Right lobe of liver (tissue), 6 donors: ENCODE measurements around the gene NUDT1. TPM values are rescaled to one million over a fixed set of nuclear protein-coding genes. Genes with fewer than 3 reads are reported as not detected.
A peak's percentile ranks its signal among the peaks of the same experiment; 100 is the strongest.

Experiments used
- ATAC-seq, 4 donors: fragments of 200-7000 bp; cut with Tn5 transposase; one replicate each; pipeline ENCODE4 v1.9.1; 2020; ENCODE audit warnings: mild to moderate bottlenecking in 4 of 4, moderate library complexity in 4 of 4
- DNase-seq, 3 donors: peaks; one replicate each; pipeline ENCODE4 v3.0.0-alpha.2; 2020
- H3K27ac ChIP-seq, 3 donors: fragments of 200-600 bp; one replicate each; pipeline ENCODE4 v1.8.0; 2022
- H3K27me3 ChIP-seq, 2 donors: fragments of 200-600 bp; one replicate each; pipeline ENCODE4 v1.8.0; 2022
- H3K36me3 ChIP-seq, 4 donors: fragments of 200-600 bp; sonication (generic) in 1 of 4; one replicate each; pipeline versions ENCODE4 v1.5.1 to v1.8.0; 2017 to 2022; ENCODE audit warnings: control low read depth in 1 of 4
- H3K4me1 ChIP-seq, 4 donors: fragments of 200-600 bp; sonication (generic) in 1 of 4; one replicate each; pipeline versions ENCODE4 v1.5.1 to v1.8.0; 2017 to 2022; ENCODE audit warnings: control low read depth in 1 of 4
- H3K4me3 ChIP-seq, 3 donors: fragments of 200-600 bp; one replicate each; pipeline ENCODE4 v1.8.0; 2022
- H3K9me3 ChIP-seq, 4 donors: fragments of 200-600 bp; sonication (generic) in 1 of 4; one replicate each; pipeline versions ENCODE4 v1.5.1 to v1.8.0; 2017 to 2022; ENCODE audit warnings: control low read depth in 1 of 4
- POLR2A ChIP-seq: fragments of 450-650 bp; IDR thresholded peaks from one replicate; pipeline ENCODE4 v1.6.1; 2017; ENCODE audit warnings: antibody characterized with exemption, mild to moderate bottlenecking
- WGBS: methylation state at CpG from one replicate; pipeline ENCODE4 v1.1.6; 2018; ENCODE audit warnings: low coverage, low lambda C conversion rate; ENCODE audit not compliant: insufficient coverage; ENCODE audit errors: missing lambda C conversion rate; 5-methylcytosine and 5-hydroxymethylcytosine counted together
- intact Hi-C, 2 donors: fragments of 100-400 bp; cut with DNase I; formaldehyde crosslinking; loops; one replicate each; pipeline versions ENCODE4 v1.11.2 to v1.14.1; 2022
- total RNA-seq, 6 experiments: library from RNA; depleted of rRNA in 2 of 6; stranded (reverse); fragments of >200 nt in 2 of 6; fragmentation: NEBNext Ultra II Directional in 3 of 6; extraction: Animal tissue kit (Norgen Biotek cat#: 25700) in 3 of 6; gene quantifications; one replicate each; pipeline versions ENCODE4 v1.1.0 to v1.2.4, GENCODE V29; 2016 to 2023
- TF ChIP-seq, protein P1 (sequence below), 4 donors: fragments of 200-600 bp in 3 of 4; fragments of 450-650 bp in 1 of 4; IDR thresholded peaks; one replicate each; pipeline versions ENCODE4 v1.5.1 to v1.8.0; 2016 to 2022; ENCODE audit warnings: antibody characterized with exemption in 4 of 4, mild to moderate bottlenecking in 2 of 4
- donor health status: DM: no; HTN: yes; CAD: no.
- donor health status: DM: no; HTN: no; CAD: no.
- donor health status: DM: no; HTN: no; CAD: no.
- donor health status: DM: no; HTN: yes; CAD: no.
- donor health status: DM: no; HTN: yes; CAD: no.

NUDT1 gene
- total RNA-seq, 6 experiments from 2014 or later: 1.6 to 4.1 (median 2.3) TPM

DNA sequence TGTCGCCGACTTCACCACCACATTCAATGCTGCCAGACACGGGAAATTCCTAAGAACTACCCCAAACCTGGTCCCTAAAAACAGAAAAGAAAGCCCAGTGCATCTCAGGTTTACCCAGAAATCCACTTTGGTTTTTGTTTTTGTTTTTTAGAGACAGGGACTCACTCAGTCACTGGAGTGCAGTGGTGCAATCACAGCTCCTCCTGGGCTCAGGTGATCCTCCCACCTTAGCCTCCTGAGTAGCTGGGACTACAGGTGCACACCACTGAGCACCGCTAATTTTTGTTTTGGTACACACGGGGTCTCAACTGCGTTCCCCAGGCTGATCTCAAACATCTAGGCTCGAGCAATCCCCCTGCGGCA, 32.1 kb upstream of the NUDT1 start:
- Histone ChIP-seq H3K9me3 (no peaks in the 10 kb centered on the region), H3K27ac (no peak overlapping the region), H3K27me3 (no peaks in the 10 kb centered on the region), H3K4me1 (no peaks in the 10 kb centered on the region), H3K36me3 (peaks cover 0 to 9% (median 0%) of the 10 kb centered on the region in 4 donors), H3K4me3 (no peak overlapping the region)
- ATAC-seq (no peak), DNase-seq (peak in 1 of 3 donors; percentile 24)
- intact Hi-C loops: loop anchor here (10.0 kb wide), 1 partner anchor 625 kb away; no protein-coding TSS in a partner anchor
- no peak for TF ChIP-seq POLR2A
- TF ChIP-seq, protein P1, sequence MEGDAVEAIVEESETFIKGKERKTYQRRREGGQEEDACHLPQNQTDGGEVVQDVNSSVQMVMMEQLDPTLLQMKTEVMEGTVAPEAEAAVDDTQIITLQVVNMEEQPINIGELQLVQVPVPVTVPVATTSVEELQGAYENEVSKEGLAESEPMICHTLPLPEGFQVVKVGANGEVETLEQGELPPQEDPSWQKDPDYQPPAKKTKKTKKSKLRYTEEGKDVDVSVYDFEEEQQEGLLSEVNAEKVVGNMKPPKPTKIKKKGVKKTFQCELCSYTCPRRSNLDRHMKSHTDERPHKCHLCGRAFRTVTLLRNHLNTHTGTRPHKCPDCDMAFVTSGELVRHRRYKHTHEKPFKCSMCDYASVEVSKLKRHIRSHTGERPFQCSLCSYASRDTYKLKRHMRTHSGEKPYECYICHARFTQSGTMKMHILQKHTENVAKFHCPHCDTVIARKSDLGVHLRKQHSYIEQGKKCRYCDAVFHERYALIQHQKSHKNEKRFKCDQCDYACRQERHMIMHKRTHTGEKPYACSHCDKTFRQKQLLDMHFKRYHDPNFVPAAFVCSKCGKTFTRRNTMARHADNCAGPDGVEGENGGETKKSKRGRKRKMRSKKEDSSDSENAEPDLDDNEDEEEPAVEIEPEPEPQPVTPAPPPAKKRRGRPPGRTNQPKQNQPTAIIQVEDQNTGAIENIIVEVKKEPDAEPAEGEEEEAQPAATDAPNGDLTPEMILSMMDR (IDR thresholded peaks at IDR 0.05): no peak
- WGBS: 80% methylated on average over 1 of the region's 8 CpGs

DNA sequence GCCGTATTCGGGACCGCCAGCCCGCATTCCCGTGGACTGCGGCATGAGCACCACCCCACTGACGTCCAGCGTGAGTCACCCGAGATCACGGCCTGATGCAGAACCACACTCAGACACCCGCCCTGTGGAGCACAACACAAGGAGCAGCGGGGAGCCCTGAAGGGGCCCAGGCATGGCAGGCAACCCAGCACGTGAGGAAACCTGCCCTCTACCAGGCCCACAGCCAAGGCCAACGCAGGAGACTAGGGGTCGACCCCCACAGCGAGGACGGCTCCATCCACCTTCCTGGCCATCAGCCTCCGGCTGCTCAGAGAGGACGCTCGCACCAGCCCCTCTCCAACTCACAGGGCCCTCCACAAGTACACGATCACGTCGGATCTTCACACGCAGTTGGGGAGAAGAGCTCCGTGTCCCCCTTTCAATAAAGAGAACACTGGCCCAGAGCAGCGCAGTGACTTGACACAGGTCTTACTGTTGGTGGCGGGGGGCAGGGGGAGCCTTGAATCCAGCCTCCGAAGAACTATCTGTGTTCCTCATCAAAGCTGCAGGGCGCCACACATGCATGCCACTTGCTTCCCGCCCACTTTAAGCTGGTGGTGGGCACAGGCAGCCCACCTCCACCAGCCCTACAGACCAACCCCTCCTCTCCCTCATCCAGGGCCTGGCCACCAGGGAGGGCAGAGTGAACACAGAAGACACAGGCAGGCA, 31.3 kb upstream of the NUDT1 start:
- DNase-seq (peak in 1 of 3 donors; percentile 43), ATAC-seq (no peak)
- Histone ChIP-seq H3K27me3 (no peaks in the 10 kb centered on the region), H3K4me3 (no peak overlapping the region), H3K27ac (no peak overlapping the region), H3K4me1 (no peaks in the 10 kb centered on the region), H3K9me3 (no peaks in the 10 kb centered on the region), H3K36me3 (peaks cover 0 to 9% (median 0%) of the 10 kb centered on the region in 4 donors)
- 94% methylated on average over 9 of the region's 30 CpGs for WGBS
- intact Hi-C loops: no loop called here
- TF ChIP-seq POLR2A: no peak
- TF ChIP-seq, protein P1 (IDR thresholded peaks at IDR 0.05): no peak

DNA sequence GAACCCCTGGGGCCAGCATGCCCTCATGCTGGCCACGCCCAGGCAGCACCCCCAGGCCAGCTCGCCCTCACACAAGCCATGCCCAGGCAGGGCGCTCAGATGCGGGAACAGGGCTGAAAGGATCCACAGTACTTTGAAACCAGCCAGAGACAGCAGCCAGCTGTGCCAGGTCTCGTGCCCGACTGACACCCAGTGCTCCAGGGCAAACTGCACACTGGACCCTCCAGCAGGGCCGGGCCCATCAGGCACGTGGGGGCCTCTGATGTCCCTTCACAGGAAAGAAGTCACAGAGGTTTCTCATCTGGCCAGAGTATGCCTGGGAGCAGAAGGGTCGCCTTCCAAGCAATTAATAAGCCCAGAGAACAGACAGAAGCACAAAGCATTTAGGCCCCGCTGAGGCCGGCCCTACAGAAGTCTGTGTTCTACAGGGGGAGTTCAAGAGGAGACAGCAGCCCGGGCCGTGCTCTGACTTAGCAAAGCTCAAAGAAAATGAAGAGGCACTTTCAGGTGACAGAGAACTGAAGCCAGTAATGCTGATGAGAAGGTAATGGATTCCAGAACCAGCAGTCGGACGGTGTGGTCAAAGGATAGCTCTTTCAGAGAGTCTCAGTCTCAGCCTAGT, 30.7 kb upstream of the NUDT1 start:
- no peaks in the 10 kb centered on the region for H3K27me3 ChIP-seq
- WGBS: 96% methylated on average over 4 of the region's 15 CpGs
- intact Hi-C loops: no loop called here
- TF ChIP-seq POLR2A: no peak
- TF ChIP-seq, protein P1 (IDR thresholded peaks at IDR 0.05): no peak
- no peak overlapping the region for H3K27ac ChIP-seq
- peak in 1 of 3 donors; percentile 37 for DNase-seq
- H3K36me3 ChIP-seq: peaks cover 0 to 10% (median 0%) of the 10 kb centered on the region in 4 donors
- no peaks in the 10 kb centered on the region for H3K4me1 ChIP-seq
- no peaks in the 10 kb centered on the region for H3K9me3 ChIP-seq
- H3K4me3 ChIP-seq: no peak overlapping the region
- no peak for ATAC-seq

DNA sequence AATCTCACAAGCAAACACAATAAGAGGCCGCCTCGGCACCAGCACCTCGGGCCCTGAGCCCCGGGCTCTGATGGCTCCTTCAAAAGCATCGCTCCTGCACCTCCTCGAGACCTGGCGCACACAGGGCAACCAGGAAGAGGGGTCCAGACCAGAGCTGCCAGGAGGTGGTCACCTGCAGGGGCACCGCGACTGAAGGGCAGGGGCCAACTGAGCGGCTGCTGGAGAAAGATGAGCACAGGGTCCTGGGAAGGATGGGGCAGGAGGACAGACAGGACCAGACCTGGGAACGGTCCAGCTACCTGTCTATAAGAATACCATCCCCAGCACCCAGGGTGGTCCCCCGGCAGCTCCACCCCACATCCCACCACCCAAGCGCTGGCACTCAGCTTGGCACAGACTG, 30.1 kb upstream of the NUDT1 start:
- H3K27ac ChIP-seq: no peak overlapping the region
- DNase-seq (peak in 1 of 3 donors; percentile 42), ATAC-seq (no peak)
- intact Hi-C loops: no loop called here
- no peak overlapping the region for H3K4me3 ChIP-seq
- no peaks in the 10 kb centered on the region for H3K9me3 ChIP-seq
- WGBS: no CpG with 5 or more reads among the region's 13 CpGs
- no peaks in the 10 kb centered on the region for H3K4me1 ChIP-seq
- no peak for TF ChIP-seq POLR2A
- TF ChIP-seq, protein P1 (IDR thresholded peaks at IDR 0.05): no peak
- no peaks in the 10 kb centered on the region for H3K27me3 ChIP-seq
- H3K36me3 ChIP-seq: peaks cover 0 to 14% (median 0%) of the 10 kb centered on the region in 4 donors
